HepG2 (cell line): ENCODE measurements around the gene TSC22D3. TPM values are rescaled to one million over a fixed set of nuclear protein-coding genes. Genes with fewer than 3 reads are reported as not detected.

Experiments
- ATAC-seq: fragments of 200-7000 bp; cut with Tn5 transposase; 3 replicates; pipeline ENCODE4 v1.9.1; 2020; ENCODE audit warnings: mild to moderate bottlenecking, moderate library complexity
- BruUV-seq: library from RNA; stranded (reverse); fragments of 400-500 nt; replicated peaks from 2 replicates; lab custom pipeline; 2021; lab: Mats Ljungman, UMichigan
- CTCF ChIA-PET: fragments of 300-600 bp; formaldehyde crosslinking; extraction: SDS; loops from one replicate; lab custom pipeline; 2021; ENCODE audit warnings: low total read pairs, inconsistent platforms, low intra/inter-chr PET ratio; lab: Yijun Ruan, JAX
- POLR2A ChIA-PET: fragments of 350-600 bp; sonication (Branson Sonifier 250); formaldehyde crosslinking; loops from one replicate; lab custom pipeline; 2020; ENCODE audit warnings: antibody characterized with exemption, inconsistent platforms; lab: Yijun Ruan, JAX
- DNase-seq: peaks from one replicate; pipeline ENCODE4 v3.0.0-alpha.2; 2015; ENCODE audit warnings: low spot score
- FAIRE-seq: peaks from 3 replicates; lab custom pipeline; 2011; peaks lifted over from hg19 to GRCh38; lab: Jason Lieb, UNC
- H2AFZ ChIP-seq: one replicate; pipeline ENCODE4 v1.6.1; 2011; ENCODE audit warnings: low read length, inconsistent platforms
- H3K27ac ChIP-seq: fragments of 300-600 bp; 3 replicates; pipeline ENCODE4 v1.8.0; 2011; ENCODE audit warnings: mixed run types, mild to moderate bottlenecking, mixed read lengths, low read length, inconsistent platforms; ENCODE audit not compliant: insufficient read depth; ENCODE audit errors: extremely low read length
- H3K27me3 ChIP-seq, 2 experiments: fragments of 200-600 bp in 1 of 2; 2 replicates in 1 of 2; 3 replicates in 1 of 2; pipeline versions ENCODE4 v1.6.0 to v1.8.0; 2011; ENCODE audit warnings: low read length in 2 of 2, mild to moderate bottlenecking in 2 of 2, moderate library complexity in 2 of 2, inconsistent platforms in 1 of 2; ENCODE audit not compliant: insufficient read depth in 2 of 2, control insufficient read depth in 1 of 2
- H3K36me3 ChIP-seq, 2 experiments: fragments of 200-600 bp in 1 of 2; replicated peaks in 1 of 2; 2 replicates in 1 of 2; 3 replicates in 1 of 2; pipeline versions ENCODE4 v1.5.1 to v1.8.0; 2011; ENCODE audit warnings: low read length in 2 of 2, inconsistent platforms in 1 of 2; ENCODE audit not compliant: insufficient read depth in 2 of 2, control insufficient read depth in 1 of 2
- H3K4me1 ChIP-seq: 2 replicates; pipeline ENCODE4 v1.5.1; 2012; ENCODE audit warnings: low read length, inconsistent platforms; ENCODE audit not compliant: insufficient read depth
- H3K4me2 ChIP-seq: 2 replicates; pipeline ENCODE4 v1.6.0; 2011; ENCODE audit warnings: low read depth, low read length, inconsistent platforms
- H3K4me3 ChIP-seq, 3 experiments: fragments of 200-600 bp in 1 of 3; sonication (generic), shearing (Covaris generic) in 1 of 3; replicated peaks in 1 of 3; 2 replicates each; pipeline ENCODE4 v1.5.1; 2011 to 2016; ENCODE audit warnings: low read length in 3 of 3, inconsistent platforms in 2 of 3, low read depth in 2 of 3, mild to moderate bottlenecking in 2 of 3, control low read depth in 1 of 3, mixed read lengths in 1 of 3; ENCODE audit not compliant: insufficient read depth in 1 of 3
- H3K79me2 ChIP-seq: one replicate; pipeline ENCODE4 v1.6.1; 2011; ENCODE audit warnings: low read length, inconsistent platforms; ENCODE audit not compliant: insufficient read depth
- H3K9ac ChIP-seq: 2 replicates; pipeline ENCODE4 v1.6.0; 2011; ENCODE audit warnings: mild to moderate bottlenecking, low read depth, low read length, inconsistent platforms; ENCODE audit not compliant: insufficient read depth
- H3K9me3 ChIP-seq: 2 replicates; pipeline ENCODE4 v1.5.1; 2012; ENCODE audit warnings: mild to moderate bottlenecking, low read length
- H4K20me1 ChIP-seq: 2 replicates; pipeline ENCODE4 v1.6.0; 2011; ENCODE audit warnings: inconsistent platforms, mild to moderate bottlenecking, low read length, moderate library complexity; ENCODE audit not compliant: insufficient read depth
- CEBPB ChIP-seq: IDR thresholded peaks from 2 replicates; pipeline ENCODE4 v1.6.1; 2011; ENCODE audit warnings: low read depth, low read length, improper control_type of control experiment, borderline replicate concordance
- DMAP1 ChIP-seq: IDR thresholded peaks from 2 replicates; pipeline ENCODE4 v1.6.1; 2016
- FOXA3 ChIP-seq: IDR thresholded peaks from 2 replicates; pipeline ENCODE4 v1.6.1; 2016; ENCODE audit warnings: missing genetic modification reagents, missing compliant biosample characterization
- HNRNPLL ChIP-seq: fragments of 200-400 bp; formaldehyde crosslinking; IDR thresholded peaks from 2 replicates; pipeline ENCODE4 v1.6.1; 2017; ENCODE audit warnings: mild to moderate bottlenecking, low read depth, low read length; ENCODE audit not compliant: poor library complexity, severe bottlenecking
- HNRNPUL1 ChIP-seq: fragments of 200-400 bp; formaldehyde crosslinking; IDR thresholded peaks from 2 replicates; pipeline ENCODE4 v1.6.1; 2017; ENCODE audit warnings: low read depth, mild to moderate bottlenecking, low read length, moderate library complexity
- MED13 ChIP-seq: sonication (generic); formaldehyde crosslinking; IDR thresholded peaks from 2 replicates; pipeline ENCODE4 v1.5.0; 2020; ENCODE audit warnings: missing genetic modification reagents
- NFIB ChIP-seq: sonication (generic); formaldehyde crosslinking; IDR thresholded peaks from 2 replicates; pipeline ENCODE4 v1.9.0; 2021; ENCODE audit warnings: missing genetic modification reagents, mild to moderate bottlenecking, borderline replicate concordance
- SRSF4 ChIP-seq: fragments of 200-400 bp; formaldehyde crosslinking; IDR thresholded peaks from one replicate; pipeline ENCODE4 v1.6.1; 2018; ENCODE audit warnings: mild to moderate bottlenecking, low read depth, low read length, moderate library complexity; ENCODE audit not compliant: poor library complexity, severe bottlenecking
- SRSF9 ChIP-seq: fragments of 200-400 bp; formaldehyde crosslinking; IDR thresholded peaks from 2 replicates; pipeline ENCODE4 v1.6.1; 2018; ENCODE audit warnings: borderline replicate concordance, mild to moderate bottlenecking, low read depth, low read length; ENCODE audit not compliant: insufficient read depth, poor library complexity, severe bottlenecking
- ZNF460 ChIP-seq: sonication (generic); formaldehyde crosslinking; IDR thresholded peaks from 2 replicates; pipeline ENCODE4 v1.5.1; 2020; ENCODE audit warnings: missing genetic modification reagents, mild to moderate bottlenecking, borderline replicate concordance
- WGBS: methylation state at CpG from one replicate; pipeline ENCODE4 v1.1.6; 2017; ENCODE audit warnings: low lambda C conversion rate; 5-methylcytosine and 5-hydroxymethylcytosine counted together
- in situ Hi-C: cut with HindIII; loops from 2 replicates; pipeline ENCODE4 v1.10.0; 2017; ENCODE audit warnings: low pct_unique_long_range_greater_than_20kb; ENCODE audit not compliant: extremely low pct_ligation_motif_present
- intact Hi-C: fragments of 100-400 bp; cut with micrococcal nuclease; formaldehyde crosslinking; loops from one replicate; pipeline ENCODE4 v1.10.0; 2022; ENCODE audit not compliant: unreplicated experiment
- polyA plus RNA-seq, 8 experiments: library from polyadenylated mRNA; depleted of rRNA in 3 of 8; stranded (reverse) in 7 of 8; unstranded in 1 of 8; fragments of >200 nt; fragmentation: Illumina TruSeq in 4 of 8; extraction: Trizol in 4 of 8; gene quantifications; 2 replicates each; pipeline versions ENCODE4 v1.2.1 to v1.2.3, GENCODE V29; 2011 to 2016; ENCODE audit warnings: low read depth in 4 of 8, missing spikeins in 1 of 8, mixed read lengths in 1 of 8; ENCODE audit not compliant: insufficient read depth in 1 of 8
- total RNA-seq, 5 experiments: library from RNA; depleted of rRNA; stranded (reverse); fragments of >200 nt; fragmentation: Illumina TruSeq; extraction: Trizol; gene quantifications; 2 replicates each; pipeline ENCODE4 v1.2.3, GENCODE V29; 2016; ENCODE audit warnings: low read depth in 1 of 5
- TF ChIP-seq, protein P1 (sequence below): sonication (generic); formaldehyde crosslinking; IDR thresholded peaks from 2 replicates; pipeline ENCODE4 v1.8.0; 2022; ENCODE audit warnings: mild to moderate bottlenecking, missing genetic modification reagents, moderate library complexity
- TF ChIP-seq, protein P2 (sequence below): sonication (generic); formaldehyde crosslinking; IDR thresholded peaks from 2 replicates; pipeline ENCODE4 v1.5.1; 2020; ENCODE audit warnings: missing genetic modification reagents, mild to moderate bottlenecking, borderline replicate concordance
- TF ChIP-seq, protein P3 (sequence below): sonication (generic); formaldehyde crosslinking; IDR thresholded peaks from 2 replicates; pipeline ENCODE4 v1.5.1; 2020; ENCODE audit warnings: missing genetic modification reagents, mild to moderate bottlenecking, borderline replicate concordance
- TF ChIP-seq, protein P4 (sequence below): sonication (generic); formaldehyde crosslinking; IDR thresholded peaks from 2 replicates; pipeline ENCODE4 v1.4.0; 2020; ENCODE audit warnings: mild to moderate bottlenecking, missing genetic modification reagents
- TF ChIP-seq, protein P5 (sequence below): sonication (generic); formaldehyde crosslinking; IDR thresholded peaks from 2 replicates; pipeline ENCODE4 v1.5.0; 2020; ENCODE audit warnings: missing genetic modification reagents

The TSC22D3 gene
- total and polyA plus RNA-seq, 2 of the 13 experiments (the other 11 are each of a cell fraction or from before 2014, with no cell fraction given): 0.82 to 1.5 TPM

DNA sequence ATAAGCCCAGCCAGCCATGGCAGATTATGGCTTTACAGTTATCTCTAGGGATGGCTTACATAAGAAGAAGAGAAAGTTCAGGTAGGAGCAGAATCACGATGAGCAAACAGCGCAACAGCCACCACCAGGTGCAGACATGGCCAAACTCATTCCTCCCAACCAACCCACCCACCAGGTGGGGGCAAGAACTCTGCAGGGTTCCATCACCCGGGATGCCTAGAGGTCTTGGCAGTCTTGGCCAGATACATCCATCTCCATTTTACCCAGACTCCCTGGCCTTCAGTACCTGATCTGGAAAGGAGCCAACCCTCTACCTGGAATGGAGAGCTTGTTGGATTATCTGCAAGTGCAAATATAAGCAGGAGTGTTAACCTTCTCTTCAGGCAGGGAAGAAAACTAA is 7.5 kb downstream of the TSC22D3 start:
- Histone ChIP-seq H3K4me1 (no peaks in the 10 kb centered on the region), H3K27ac (no peak overlapping the region), H3K79me2 (no peaks in the 10 kb centered on the region), H3K27me3 (0 out of 5 replicates have a peak, but pooled peaks cover 0 to 2% of the 10 kb centered on the region in 2 experiments), H3K9ac (no peak overlapping the region), H3K4me2 (no peak overlapping the region), H3K4me3 (no peak overlapping the region), H3K36me3 (no peaks in the 10 kb centered on the region), H4K20me1 (no peaks in the 10 kb centered on the region), H3K9me3 (no peaks in the 10 kb centered on the region), H2AFZ (no peak overlapping the region)
- TF ChIP-seq SRSF9 (no peak), ZNF460 (CRISPR knock-in tag) (no peak), CEBPB (no peak), DMAP1 (CRISPR knock-in tag) (no peak), NFIB (CRISPR knock-in tag) (no peak), HNRNPUL1 (no peak), SRSF4 (no peak), FOXA3 (CRISPR knock-in tag) (no peak), HNRNPLL (no peak), MED13 (CRISPR knock-in tag) (no peak)
- TF ChIP-seq, protein P1, sequence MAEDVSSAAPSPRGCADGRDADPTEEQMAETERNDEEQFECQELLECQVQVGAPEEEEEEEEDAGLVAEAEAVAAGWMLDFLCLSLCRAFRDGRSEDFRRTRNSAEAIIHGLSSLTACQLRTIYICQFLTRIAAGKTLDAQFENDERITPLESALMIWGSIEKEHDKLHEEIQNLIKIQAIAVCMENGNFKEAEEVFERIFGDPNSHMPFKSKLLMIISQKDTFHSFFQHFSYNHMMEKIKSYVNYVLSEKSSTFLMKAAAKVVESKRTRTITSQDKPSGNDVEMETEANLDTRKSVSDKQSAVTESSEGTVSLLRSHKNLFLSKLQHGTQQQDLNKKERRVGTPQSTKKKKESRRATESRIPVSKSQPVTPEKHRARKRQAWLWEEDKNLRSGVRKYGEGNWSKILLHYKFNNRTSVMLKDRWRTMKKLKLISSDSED (CRISPR knock-in tag): no peak
- TF ChIP-seq, protein P2, sequence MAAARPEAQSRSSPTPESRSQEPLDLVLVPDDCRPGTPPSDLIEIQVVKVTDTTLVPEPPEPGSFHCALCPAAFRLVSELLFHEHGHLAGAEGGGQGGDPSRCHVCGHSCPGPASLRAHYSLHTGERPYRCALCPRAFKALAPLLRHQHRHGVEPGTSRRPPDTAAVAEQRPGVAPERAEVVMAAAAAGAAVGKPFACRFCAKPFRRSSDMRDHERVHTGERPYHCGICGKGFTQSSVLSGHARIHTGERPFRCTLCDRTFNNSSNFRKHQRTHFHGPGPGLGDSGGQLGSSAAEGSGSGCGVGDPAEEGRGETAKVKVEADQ (CRISPR knock-in tag): no peak
- TF ChIP-seq, protein P3, sequence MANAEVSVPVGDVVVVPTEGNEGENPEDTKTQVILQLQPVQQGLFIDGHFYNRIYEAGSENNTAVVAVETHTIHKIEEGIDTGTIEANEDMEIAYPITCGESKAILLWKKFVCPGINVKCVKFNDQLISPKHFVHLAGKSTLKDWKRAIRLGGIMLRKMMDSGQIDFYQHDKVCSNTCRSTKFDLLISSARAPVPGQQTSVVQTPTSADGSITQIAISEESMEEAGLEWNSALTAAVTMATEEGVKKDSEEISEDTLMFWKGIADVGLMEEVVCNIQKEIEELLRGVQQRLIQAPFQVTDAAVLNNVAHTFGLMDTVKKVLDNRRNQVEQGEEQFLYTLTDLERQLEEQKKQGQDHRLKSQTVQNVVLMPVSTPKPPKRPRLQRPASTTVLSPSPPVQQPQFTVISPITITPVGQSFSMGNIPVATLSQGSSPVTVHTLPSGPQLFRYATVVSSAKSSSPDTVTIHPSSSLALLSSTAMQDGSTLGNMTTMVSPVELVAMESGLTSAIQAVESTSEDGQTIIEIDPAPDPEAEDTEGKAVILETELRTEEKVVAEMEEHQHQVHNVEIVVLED (CRISPR knock-in tag): no peak
- TF ChIP-seq, protein P4, sequence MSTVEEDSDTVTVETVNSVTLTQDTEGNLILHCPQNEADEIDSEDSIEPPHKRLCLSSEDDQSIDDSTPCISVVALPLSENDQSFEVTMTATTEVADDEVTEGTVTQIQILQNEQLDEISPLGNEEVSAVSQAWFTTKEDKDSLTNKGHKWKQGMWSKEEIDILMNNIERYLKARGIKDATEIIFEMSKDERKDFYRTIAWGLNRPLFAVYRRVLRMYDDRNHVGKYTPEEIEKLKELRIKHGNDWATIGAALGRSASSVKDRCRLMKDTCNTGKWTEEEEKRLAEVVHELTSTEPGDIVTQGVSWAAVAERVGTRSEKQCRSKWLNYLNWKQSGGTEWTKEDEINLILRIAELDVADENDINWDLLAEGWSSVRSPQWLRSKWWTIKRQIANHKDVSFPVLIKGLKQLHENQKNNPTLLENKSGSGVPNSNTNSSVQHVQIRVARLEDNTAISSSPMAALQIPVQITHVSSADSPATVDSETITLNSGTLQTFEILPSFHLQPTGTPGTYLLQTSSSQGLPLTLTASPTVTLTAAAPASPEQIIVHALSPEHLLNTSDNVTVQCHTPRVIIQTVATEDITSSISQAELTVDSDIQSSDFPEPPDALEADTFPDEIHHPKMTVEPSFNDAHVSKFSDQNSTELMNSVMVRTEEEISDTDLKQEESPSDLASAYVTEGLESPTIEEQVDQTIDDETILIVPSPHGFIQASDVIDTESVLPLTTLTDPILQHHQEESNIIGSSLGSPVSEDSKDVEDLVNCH (CRISPR knock-in tag): no peak
- TF ChIP-seq, protein P5, sequence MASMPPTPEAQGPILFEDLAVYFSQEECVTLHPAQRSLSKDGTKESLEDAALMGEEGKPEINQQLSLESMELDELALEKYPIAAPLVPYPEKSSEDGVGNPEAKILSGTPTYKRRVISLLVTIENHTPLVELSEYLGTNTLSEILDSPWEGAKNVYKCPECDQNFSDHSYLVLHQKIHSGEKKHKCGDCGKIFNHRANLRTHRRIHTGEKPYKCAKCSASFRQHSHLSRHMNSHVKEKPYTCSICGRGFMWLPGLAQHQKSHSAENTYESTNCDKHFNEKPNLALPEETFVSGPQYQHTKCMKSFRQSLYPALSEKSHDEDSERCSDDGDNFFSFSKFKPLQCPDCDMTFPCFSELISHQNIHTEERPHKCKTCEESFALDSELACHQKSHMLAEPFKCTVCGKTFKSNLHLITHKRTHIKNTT: no peak
- BruUV-seq: no TSS peak
- no CpG with 5 or more reads among the region's 3 CpGs for WGBS
- ATAC-seq (no peak), DNase-seq (no peak), FAIRE-seq (no peak)
- ChIA-PET POLR2A (no interaction called here), CTCF (no interaction called here)
- in situ Hi-C loops: no loop called here
- intact Hi-C loops: no loop called here
